Esophagus muscularis mucosa (tissue), 4 donors: ENCODE measurements around the gene ATP8B1. TPM values are rescaled to one million over a fixed set of nuclear protein-coding genes. Genes with fewer than 3 reads are reported as not detected.

ENCODE experiments used
- DNase-seq: peaks from one replicate; pipeline ENCODE4 v3.0.0-alpha.2; 2017; ENCODE audit errors: extremely low spot score
- H3K27ac ChIP-seq, 4 donors: fragments of 200-600 bp; sonication (generic); replicated peaks in 1 of 4; 1 replicate in 3 of 4; 2 replicates in 1 of 4; pipeline ENCODE4 v1.5.1; 2016 to 2019; ENCODE audit warnings: mild to moderate bottlenecking in 1 of 4
- H3K27me3 ChIP-seq, 4 donors: fragments of 200-600 bp; sonication (generic); one replicate each; pipeline versions ENCODE4 v1.5.1 to v1.6.0; 2016 to 2019
- H3K36me3 ChIP-seq, 4 donors: fragments of 200-600 bp; sonication (generic); one replicate each; pipeline ENCODE4 v1.5.1; 2016 to 2019
- H3K4me1 ChIP-seq, 4 donors: fragments of 200-600 bp; sonication (generic); one replicate each; pipeline ENCODE4 v1.5.1; 2016 to 2019
- H3K4me3 ChIP-seq, 4 donors: fragments of 200-600 bp; sonication (generic); 1 replicate in 2 of 4; 2 replicates in 2 of 4; pipeline ENCODE4 v1.5.1; 2016 to 2019; ENCODE audit warnings: mild to moderate bottlenecking in 4 of 4, moderate library complexity in 1 of 4
- H3K9me3 ChIP-seq, 4 donors: fragments of 200-600 bp; sonication (generic); 1 replicate in 3 of 4; 2 replicates in 1 of 4; pipeline ENCODE4 v1.5.1; 2016 to 2019
- EP300 ChIP-seq: sonication (generic); formaldehyde crosslinking; IDR thresholded peaks from one replicate; pipeline ENCODE4 v1.6.1; 2017; ENCODE audit warnings: antibody characterized with exemption
- POLR2A ChIP-seq: fragments of 450-650 bp; IDR thresholded peaks from one replicate; pipeline ENCODE4 v1.6.1; 2017; ENCODE audit warnings: antibody characterized with exemption, moderate library complexity, mild to moderate bottlenecking, low read depth
- POLR2AphosphoS5 ChIP-seq, 2 donors: sonication (generic); formaldehyde crosslinking; IDR thresholded peaks; one replicate each; pipeline ENCODE4 v1.6.1; 2017; ENCODE audit warnings: antibody characterized with exemption in 2 of 2
- WGBS: methylation state at CpG from one replicate; pipeline ENCODE4 v1.1.5; 2018; 5-methylcytosine and 5-hydroxymethylcytosine counted together
- intact Hi-C: fragments of 100-400 bp; cut with DNase I; formaldehyde crosslinking; loops from one replicate; pipeline ENCODE4 v1.15.1; 2023
- total RNA-seq, 4 donors: library from RNA; depleted of rRNA; stranded (reverse); fragments of >200 nt; gene quantifications; one replicate each; pipeline versions ENCODE4 v1.1.0 to v1.2.1, GENCODE V29; 2016
- TF ChIP-seq, protein P1 (sequence below), 3 experiments: fragments of 200-600 bp in 2 of 3; fragments of 450-650 bp in 1 of 3; sonication (generic) in 2 of 3; IDR thresholded peaks; one replicate each; pipeline ENCODE4 v1.5.1; 2017 to 2019; ENCODE audit warnings: antibody characterized with exemption in 3 of 3, mild to moderate bottlenecking in 2 of 3, moderate library complexity in 1 of 3

Gene ATP8B1
- total RNA-seq, 4 donors from 2014 or later: 18.3 to 21.9 (median 19.6) TPM

GRCh38 chr18:57715073-57715472, 88.0 kb downstream of the ATP8B1 start:
- 100% methylated on average over 2 of the region's 2 CpGs for WGBS
- no peaks in the 10 kb centered on the region for H3K36me3 ChIP-seq
- DNase-seq: no peak
- intact Hi-C loops: no loop called here
- H3K4me1 ChIP-seq: peaks cover 12 to 41% (median 32%) of the 10 kb centered on the region in 4 donors
- no peak for TF ChIP-seq POLR2AphosphoS5 (IDR thresholded peaks at IDR 0.05)
- no peak for TF ChIP-seq EP300
- H3K27me3 ChIP-seq: no peaks in the 10 kb centered on the region
- H3K9me3 ChIP-seq: no peaks in the 10 kb centered on the region
- no peak overlapping the region for H3K27ac ChIP-seq
- no peak overlapping the region for H3K4me3 ChIP-seq

DNA sequence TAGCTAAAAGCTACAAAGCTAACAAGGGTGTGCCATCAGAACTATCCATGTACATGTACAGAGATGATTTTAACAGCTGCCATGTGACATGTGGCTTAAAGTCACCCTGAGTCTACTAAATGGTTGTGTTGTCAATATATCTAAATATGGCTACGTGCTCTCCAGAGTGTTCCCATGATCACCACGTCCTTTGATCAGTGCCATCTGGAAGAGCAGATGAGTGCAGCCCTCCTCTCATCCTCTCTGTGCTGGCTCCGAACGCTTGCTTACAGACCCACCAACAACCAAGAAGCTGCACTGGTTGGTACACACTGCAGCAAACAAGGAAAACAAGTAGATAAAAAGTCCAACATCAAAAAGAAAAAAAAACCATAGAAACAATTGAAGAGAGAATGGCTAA, 92.9 kb downstream of the ATP8B1 start:
- no peaks in the 10 kb centered on the region for H3K27me3 ChIP-seq
- H3K4me3 ChIP-seq: no peak overlapping the region
- DNase-seq: no peak
- H3K9me3 ChIP-seq: no peaks in the 10 kb centered on the region
- 86% methylated on average over 4 of the region's 4 CpGs for WGBS
- peaks cover 12 to 66% (median 49%) of the 10 kb centered on the region in 4 donors for H3K4me1 ChIP-seq
- no peaks in the 10 kb centered on the region for H3K36me3 ChIP-seq
- no peak overlapping the region for H3K27ac ChIP-seq
- TF ChIP-seq, protein P1, sequence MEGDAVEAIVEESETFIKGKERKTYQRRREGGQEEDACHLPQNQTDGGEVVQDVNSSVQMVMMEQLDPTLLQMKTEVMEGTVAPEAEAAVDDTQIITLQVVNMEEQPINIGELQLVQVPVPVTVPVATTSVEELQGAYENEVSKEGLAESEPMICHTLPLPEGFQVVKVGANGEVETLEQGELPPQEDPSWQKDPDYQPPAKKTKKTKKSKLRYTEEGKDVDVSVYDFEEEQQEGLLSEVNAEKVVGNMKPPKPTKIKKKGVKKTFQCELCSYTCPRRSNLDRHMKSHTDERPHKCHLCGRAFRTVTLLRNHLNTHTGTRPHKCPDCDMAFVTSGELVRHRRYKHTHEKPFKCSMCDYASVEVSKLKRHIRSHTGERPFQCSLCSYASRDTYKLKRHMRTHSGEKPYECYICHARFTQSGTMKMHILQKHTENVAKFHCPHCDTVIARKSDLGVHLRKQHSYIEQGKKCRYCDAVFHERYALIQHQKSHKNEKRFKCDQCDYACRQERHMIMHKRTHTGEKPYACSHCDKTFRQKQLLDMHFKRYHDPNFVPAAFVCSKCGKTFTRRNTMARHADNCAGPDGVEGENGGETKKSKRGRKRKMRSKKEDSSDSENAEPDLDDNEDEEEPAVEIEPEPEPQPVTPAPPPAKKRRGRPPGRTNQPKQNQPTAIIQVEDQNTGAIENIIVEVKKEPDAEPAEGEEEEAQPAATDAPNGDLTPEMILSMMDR (IDR thresholded peaks at IDR 0.05): no peak
- TF ChIP-seq POLR2A (no peak), EP300 (no peak), POLR2AphosphoS5 (IDR thresholded peaks at IDR 0.05) (no peak)
- intact Hi-C loops: no loop called here

GRCh38 chr18:57709335-57709734, 93.8 kb downstream of the ATP8B1 start:
- TF ChIP-seq, protein P1 (IDR thresholded peaks at IDR 0.05): no peak
- TF ChIP-seq POLR2A (no peak), POLR2AphosphoS5 (IDR thresholded peaks at IDR 0.05) (no peak), EP300 (no peak)
- H3K27me3 ChIP-seq: no peaks in the 10 kb centered on the region
- H3K27ac ChIP-seq: peak overlapping the region in 3 of 4 donors; percentile 5 to 30 (median 30)
- H3K9me3 ChIP-seq: no peaks in the 10 kb centered on the region
- H3K4me1 ChIP-seq: peaks cover 12 to 66% (median 54%) of the 10 kb centered on the region in 4 donors
- H3K4me3 ChIP-seq: no peak overlapping the region
- intact Hi-C loops: no loop called here
- WGBS: 31% methylated on average over 1 of the region's 1 CpG
- no peak for DNase-seq
- H3K36me3 ChIP-seq: no peaks in the 10 kb centered on the region

DNA sequence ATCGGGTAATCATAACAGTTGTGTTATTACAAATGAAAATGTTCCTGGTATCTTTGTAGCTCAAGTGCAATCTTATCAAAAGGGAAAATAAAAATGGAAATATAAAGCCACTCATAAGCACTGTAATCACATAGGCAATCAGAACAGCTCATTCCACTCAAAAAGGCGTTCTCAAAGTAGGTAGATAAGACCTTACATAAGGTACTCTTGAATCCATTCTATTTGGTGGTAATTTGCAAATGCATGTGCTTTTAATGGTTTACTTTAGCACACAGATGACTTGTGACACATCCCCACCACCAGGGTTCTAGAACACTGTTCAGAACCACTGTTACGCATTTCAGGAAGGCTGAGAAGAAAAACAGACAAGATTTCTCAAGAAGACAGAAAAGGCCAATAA, 94.8 kb downstream of the ATP8B1 start:
- WGBS: 92% methylated on average over 3 of the region's 3 CpGs
- TF ChIP-seq, protein P1 (IDR thresholded peaks at IDR 0.05): no peak
- TF ChIP-seq POLR2AphosphoS5 (IDR thresholded peaks at IDR 0.05) (no peak), EP300 (no peak), POLR2A (no peak)
- no peaks in the 10 kb centered on the region for H3K9me3 ChIP-seq
- no peak overlapping the region for H3K4me3 ChIP-seq
- peak overlapping the region in 1 of 4 donors; percentile 5 for H3K27ac ChIP-seq
- peaks cover 12 to 59% (median 54%) of the 10 kb centered on the region in 4 donors for H3K4me1 ChIP-seq
- no peaks in the 10 kb centered on the region for H3K36me3 ChIP-seq
- intact Hi-C loops: no loop called here
- no peaks in the 10 kb centered on the region for H3K27me3 ChIP-seq
- no peak for DNase-seq

GRCh38 chr18:57705832-57706595, 97.1 kb downstream of the ATP8B1 start:
- intact Hi-C loops: no loop called here
- no peaks in the 10 kb centered on the region for H3K9me3 ChIP-seq
- H3K36me3 ChIP-seq: peaks cover 0 to 10% (median 9%) of the 10 kb centered on the region in 4 donors
- no peak overlapping the region for H3K27ac ChIP-seq
- WGBS: 96% methylated on average over 8 of the region's 8 CpGs
- DNase-seq: no peak
- TF ChIP-seq, protein P1 (IDR thresholded peaks at IDR 0.05): no peak
- no peak for TF ChIP-seq POLR2AphosphoS5 (IDR thresholded peaks at IDR 0.05)
- no peak for TF ChIP-seq POLR2A
- TF ChIP-seq EP300: no peak
- peaks cover 0 to 36% (median 33%) of the 10 kb centered on the region in 4 donors for H3K4me1 ChIP-seq
- no peak overlapping the region for H3K4me3 ChIP-seq
- no peaks in the 10 kb centered on the region for H3K27me3 ChIP-seq
